Stomach (tissue), 9 donors: Measurements from ENCODE around the gene CXCR6. TPM values are rescaled to one million over a fixed set of nuclear protein-coding genes. Genes with fewer than 3 reads are reported as not detected.

Experiments used
- DNase-seq, 2 donors: peaks; one replicate each; pipeline versions ENCODE4 v3.0.0 to v3.0.0-alpha.2; 2013 to 2019
- H3K27ac ChIP-seq, 5 donors: fragments of 200-600 bp in 4 of 5; sonication (generic) in 4 of 5; one replicate each; pipeline ENCODE4 v1.5.1; 2013 to 2019; ENCODE audit warnings: mild to moderate bottlenecking in 1 of 5, moderate library complexity in 1 of 5
- H3K27me3 ChIP-seq, 3 donors: fragments of 200-600 bp; sonication (generic); one replicate each; pipeline ENCODE4 v1.5.1; 2017 to 2019; ENCODE audit warnings: mixed run types in 1 of 3
- H3K36me3 ChIP-seq, 4 donors: fragments of 200-600 bp; sonication (generic); 1 replicate in 3 of 4; 2 replicates in 1 of 4; pipeline ENCODE4 v1.5.1; 2016 to 2019
- H3K4me1 ChIP-seq, 4 donors: fragments of 200-600 bp; sonication (generic); one replicate each; pipeline ENCODE4 v1.5.1; 2016 to 2019
- H3K4me3 ChIP-seq, 4 donors: fragments of 200-600 bp; sonication (generic) in 3 of 4; one replicate each; pipeline ENCODE4 v1.5.1; 2016 to 2019; ENCODE audit warnings: mild to moderate bottlenecking in 1 of 4
- H3K9me3 ChIP-seq, 4 donors: fragments of 200-600 bp; sonication (generic); one replicate each; pipeline ENCODE4 v1.5.1; 2016 to 2019
- CTCF ChIP-seq, 7 experiments: fragments of 450-650 bp in 4 of 7; fragments of 200-600 bp in 3 of 7; sonication (generic) in 3 of 7; IDR thresholded peaks; one replicate each; pipeline ENCODE4 v1.5.1; 2016 to 2019; ENCODE audit warnings: antibody characterized with exemption in 7 of 7, control low read depth in 2 of 7, mild to moderate bottlenecking in 1 of 7
- EP300 ChIP-seq: sonication (generic); formaldehyde crosslinking; IDR thresholded peaks from one replicate; pipeline ENCODE4 v1.6.1; 2017; ENCODE audit warnings: antibody characterized with exemption
- POLR2A ChIP-seq, 4 donors: fragments of 450-650 bp; IDR thresholded peaks; one replicate each; pipeline ENCODE4 v1.6.1; 2016; ENCODE audit warnings: antibody characterized with exemption in 4 of 4, control low read depth in 2 of 4, mild to moderate bottlenecking in 1 of 4, moderate library complexity in 1 of 4
- POLR2AphosphoS5 ChIP-seq, 3 donors: sonication (generic); formaldehyde crosslinking; IDR thresholded peaks; one replicate each; pipeline ENCODE4 v1.6.1; 2016; ENCODE audit warnings: antibody characterized with exemption in 3 of 3
- WGBS, 5 donors: extraction: QIAGEN DNeasy Blood & Tissue Kit in 3 of 5; methylation state at CpG; one replicate each; pipeline versions ENCODE4 v1.1.5 to v1.1.7; 2013 to 2018; 5-methylcytosine and 5-hydroxymethylcytosine counted together
- intact Hi-C: fragments of 100-400 bp; cut with DNase I; formaldehyde crosslinking; loops from one replicate; pipeline ENCODE4 v1.15.1; 2023; ENCODE audit warnings: low total_unique reads
- polyA plus RNA-seq, 3 donors: library from polyadenylated mRNA; stranded (reverse); fragments of 200-250 nt; gene quantifications; one replicate each; pipeline ENCODE4 v1.2.3, GENCODE V29; 2013
- total RNA-seq, 5 donors: library from RNA; depleted of rRNA; stranded (reverse); fragments of >200 nt; gene quantifications; one replicate each; pipeline versions ENCODE4 v1.1.0 to v1.2.3, GENCODE V29; 2014 to 2016
- donor health status: healthy with polysubstance abuse.
- donor health status: Bipolar disorder and iron deficiency.
- donor health status: healthy.

Gene CXCR6
- total and polyA plus RNA-seq, 8 donors = 0.31 to 14.8 (median 1.1) TPM; not detected in 3

- Histone ChIP-seq H3K27ac (peak overlapping the region in 2 of 5 donors; percentile 57 to 66), H3K4me3 (no peak overlapping the region), H3K9me3 (no peaks in the 10 kb centered on the region), H3K36me3 (peaks cover 60 to 89% (median 88%) of the 10 kb centered on the region in 4 donors), H3K27me3 (no peaks in the 10 kb centered on the region), H3K4me1 (peaks cover 0 to 14% (median 4%) of the 10 kb centered on the region in 4 donors)
- no peak for DNase-seq
- 69 to 83% (median 76%) methylated on average over 6 of the region's 6 CpGs for whole genome bisulfite sequencing, 5 donors
- intact Hi-C loops = loop anchor here (10.0 kb wide), 1 partner anchor 426 kb away; the partner anchor contains the start of gene CCR5
- TF ChIP-seq POLR2AphosphoS5 (IDR thresholded peaks at IDR 0.05) (peak in 1 of 3 donors; percentile 26), EP300 (no peak)
These were observed 5.1 kb downstream of the CXCR6 start for GRCh38 chr3:45948311-45948781.

GRCh38 chr3:45948881-45949280, 5.6 kb downstream of the CXCR6 start:
- no peaks in the 10 kb centered on the region for H3K27me3 ChIP-seq
- 89 to 96% (median 94%) methylated on average over 6 of the region's 6 CpGs for WGBS, 5 donors
- H3K4me3 ChIP-seq = no peak overlapping the region
- peak overlapping the region in 4 of 5 donors; percentile 1 to 66 (median 34) for H3K27ac ChIP-seq
- peaks cover 0 to 14% (median 4%) of the 10 kb centered on the region in 4 donors for H3K4me1 ChIP-seq
- intact Hi-C loops = loop anchor here (10.0 kb wide), 1 partner anchor 426 kb away; the partner anchor contains the start of gene CCR5
- DNase-seq = no peak
- H3K9me3 ChIP-seq = no peaks in the 10 kb centered on the region
- no peak for TF ChIP-seq CTCF (IDR thresholded peaks at IDR 0.05)
- no peak for TF ChIP-seq POLR2A (IDR thresholded peaks at IDR 0.05)
- TF ChIP-seq EP300 = no peak
- peaks cover 65 to 95% (median 93%) of the 10 kb centered on the region in 4 donors for H3K36me3 ChIP-seq

GRCh38 chr3:45949432-45949831, 6.2 kb downstream of the CXCR6 start:
- 85 to 95% (median 91%) methylated on average over 2 to 4 of the region's 4 CpGs for WGBS, 5 donors

GRCh38 chr3:45950131-45950530, 6.9 kb downstream of the CXCR6 start:
- Histone ChIP-seq H3K9me3 (no peaks in the 10 kb centered on the region), H3K4me1 (peaks cover 0 to 14% (median 4%) of the 10 kb centered on the region in 4 donors), H3K27me3 (no peaks in the 10 kb centered on the region), H3K36me3 (peaks cover 78 to 100% (median 99%) of the 10 kb centered on the region in 4 donors), H3K27ac (peak overlapping the region; percentile 11 to 66 (median 41)), H3K4me3 (no peak overlapping the region)
- intact Hi-C loops = no loop called here
- TF ChIP-seq POLR2AphosphoS5 (IDR thresholded peaks at IDR 0.05) (no peak), POLR2A (IDR thresholded peaks at IDR 0.05) (no peak), CTCF (IDR thresholded peaks at IDR 0.05) (no peak), EP300 (no peak)
- 88 to 98% (median 95%) methylated on average over 1 to 2 of the region's 2 CpGs for WGBS, 5 donors
- no peak for DNase-seq

More at GRCh38 chr3:45949432-45949831, 6.2 kb downstream of the CXCR6 start:
- intact Hi-C loops = loop anchor here (10.0 kb wide), 1 partner anchor 425 kb away; the partner anchor contains the start of gene CCR5
- peaks cover 71 to 100% (median 98%) of the 10 kb centered on the region in 4 donors for H3K36me3 ChIP-seq
- H3K4me3 ChIP-seq = no peak overlapping the region
- H3K9me3 ChIP-seq = no peaks in the 10 kb centered on the region
- H3K27ac ChIP-seq = peak overlapping the region in 4 of 5 donors; percentile 1 to 66 (median 34)
- TF ChIP-seq CTCF (IDR thresholded peaks at IDR 0.05) (no peak), POLR2A (IDR thresholded peaks at IDR 0.05) (no peak), POLR2AphosphoS5 (IDR thresholded peaks at IDR 0.05) (no peak), EP300 (no peak)
- no peaks in the 10 kb centered on the region for H3K27me3 ChIP-seq
- no peak for DNase-seq
- peaks cover 0 to 14% (median 4%) of the 10 kb centered on the region in 4 donors for H3K4me1 ChIP-seq
